NCI-H1048 (cell line): ENCODE results near the gene CD2BP2.
"Not testable (repeated sequence)": the region's sequence is repeated elsewhere in the genome, so short reads cannot be mapped to it uniquely, and the experiment has no call there.

ENCODE experiments used
- DNase-seq: peaks from one replicate; lab custom pipeline; 2025; lab: John Stamatoyannopoulos, UW

The CD2BP2 gene

GRCh38 chr16:30355144-30355953 lies at the start of gene CD2BP2:
Gene CD2BP2 (minus strand): TSS chr16:30355308. CDS start chr16:30354681, 627 bp downstream.
- peak; percentile 84 for DNase-seq

GRCh38 chr16:30401768-30402425 lies 46.8 kb upstream of the CD2BP2 start:
- DNase-seq, result no peak

DNA sequence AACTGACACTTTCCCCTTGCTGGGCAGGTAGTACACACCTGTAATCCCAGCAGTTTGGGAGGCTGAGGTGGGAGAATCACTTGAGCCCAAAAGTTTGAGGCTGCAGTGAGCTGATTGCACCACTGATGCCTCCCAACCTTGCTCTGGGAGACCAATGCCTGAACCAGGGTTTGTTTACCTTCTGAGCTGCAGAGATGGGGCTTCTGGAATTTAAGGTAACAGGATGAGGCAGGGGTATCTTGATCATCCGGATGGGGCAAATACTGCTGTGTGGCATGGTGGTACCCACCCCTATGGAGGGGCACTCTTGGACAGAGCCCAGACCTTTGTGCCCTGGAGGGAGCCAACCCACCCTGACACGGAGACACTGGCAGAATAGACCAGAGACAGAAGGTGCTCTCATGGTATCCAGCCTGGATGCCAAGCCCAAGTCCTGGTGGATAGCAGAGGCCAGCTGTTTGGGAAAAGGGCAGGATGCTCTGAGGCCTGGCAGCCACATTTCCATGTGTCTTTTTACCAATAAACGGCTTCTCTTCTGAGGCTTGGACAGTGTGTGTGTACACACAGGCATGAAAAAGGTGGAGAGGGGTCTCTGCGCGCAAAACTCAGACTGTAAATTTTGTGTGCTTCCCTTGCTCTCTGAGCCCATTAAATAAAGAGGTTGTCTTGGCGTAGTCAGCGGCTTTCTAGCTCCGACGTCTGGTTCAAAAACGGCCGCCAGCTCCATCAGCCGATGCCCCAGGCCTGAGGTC lies 44.5 kb upstream of the CD2BP2 start:
- no peak for DNase-seq

DNA sequence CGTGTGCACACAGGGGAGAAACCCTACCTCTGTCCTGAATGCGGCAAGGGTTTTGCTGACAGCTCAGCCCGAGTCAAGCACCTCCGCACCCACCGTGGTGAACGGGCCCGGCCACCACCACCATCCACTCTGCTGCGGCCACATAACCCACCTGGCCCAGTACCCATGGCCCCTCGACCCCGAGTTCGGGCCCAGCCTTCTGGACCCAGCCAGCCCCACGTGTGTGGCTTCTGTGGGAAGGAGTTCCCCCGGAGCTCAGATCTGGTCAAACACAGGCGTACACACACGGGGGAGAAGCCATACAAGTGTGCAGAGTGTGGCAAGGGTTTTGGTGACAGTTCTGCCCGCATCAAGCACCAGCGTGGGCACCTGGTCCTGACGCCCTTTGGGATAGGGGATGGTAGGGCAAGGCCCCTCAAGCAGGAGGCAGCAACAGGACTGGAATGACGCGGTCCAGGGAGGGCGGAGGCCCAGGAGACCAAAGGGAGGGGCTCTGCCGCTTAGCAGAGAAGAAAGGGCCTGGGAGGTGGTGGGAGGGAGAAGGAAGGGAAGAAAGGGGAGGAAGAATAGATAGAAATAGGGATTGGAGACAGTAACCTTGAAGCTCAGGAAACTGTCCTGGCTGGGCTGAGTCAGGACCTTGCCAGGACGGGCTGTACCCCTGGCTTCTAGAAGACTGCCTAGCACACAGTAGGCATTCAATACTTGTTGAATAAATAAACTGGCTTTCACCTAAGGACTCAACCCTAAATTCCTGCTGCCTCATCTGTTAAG lies 43.7 kb upstream of the CD2BP2 start:
- no peak for DNase-seq

GRCh38 chr16:30397776-30398660 lies 42.9 kb upstream of the CD2BP2 start:
- no peak for DNase-seq

DNA sequence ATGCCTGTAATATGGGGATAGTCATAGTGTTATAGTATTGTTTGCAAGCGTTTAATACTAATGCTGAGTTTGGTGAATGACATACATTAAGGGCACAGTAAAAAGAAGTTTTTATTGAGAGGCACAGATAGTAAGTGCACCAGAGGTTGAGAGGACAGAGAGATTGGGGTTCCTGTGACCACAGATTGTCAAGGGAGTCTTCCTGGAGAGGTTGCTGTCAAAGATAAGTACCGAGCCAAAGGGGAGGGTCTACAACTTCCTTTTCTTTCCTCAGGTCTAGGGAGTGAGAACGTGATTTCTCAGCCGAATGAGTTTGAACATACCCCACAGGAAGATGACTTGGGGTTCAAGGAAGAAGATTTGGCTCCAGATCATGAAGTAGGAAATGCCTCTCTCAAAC lies 41.9 kb upstream of the CD2BP2 start:
- DNase-seq, result no peak

DNA sequence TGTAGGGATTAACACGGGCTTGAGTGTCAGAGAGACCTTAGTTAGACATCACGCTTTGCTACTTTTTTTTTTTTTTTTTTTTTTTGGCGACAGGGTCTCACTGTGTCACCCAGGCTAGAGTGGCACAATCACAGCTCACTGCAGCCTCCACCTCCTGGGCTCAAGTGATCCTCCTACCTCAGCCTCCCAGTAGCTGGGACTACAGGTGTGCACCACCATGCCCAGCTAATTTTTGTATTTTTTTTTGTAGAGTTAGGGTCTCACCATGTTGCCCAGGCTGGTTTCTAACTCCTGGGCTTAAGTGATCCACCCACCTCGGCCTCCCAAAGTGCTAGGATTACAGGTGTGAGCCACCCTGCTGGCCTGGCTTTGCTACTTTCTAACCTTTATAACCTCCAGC lies 41.5 kb upstream of the CD2BP2 start:
- DNase-seq, result not testable (repeated sequence)

- DNase-seq, result peak; percentile 16
Measured at GRCh38 chr16:30395992-30396585, 41.0 kb upstream of the CD2BP2 start.

- peak; percentile 47 for DNase-seq
Measured at GRCh38 chr16:30395155-30395991, 40.3 kb upstream of the CD2BP2 start, which contains the start of gene ZNF48. Gene ZNF48 (plus strand): TSS chr16:30395420. CDS start chr16:30395795, 375 bp downstream.

GRCh38 chr16:30394592-30395154 lies 39.6 kb upstream of the CD2BP2 start:
- no peak for DNase-seq

GRCh38 chr16:30383521-30383920 lies 28.4 kb upstream of the CD2BP2 start:
- no peak for DNase-seq

DNA sequence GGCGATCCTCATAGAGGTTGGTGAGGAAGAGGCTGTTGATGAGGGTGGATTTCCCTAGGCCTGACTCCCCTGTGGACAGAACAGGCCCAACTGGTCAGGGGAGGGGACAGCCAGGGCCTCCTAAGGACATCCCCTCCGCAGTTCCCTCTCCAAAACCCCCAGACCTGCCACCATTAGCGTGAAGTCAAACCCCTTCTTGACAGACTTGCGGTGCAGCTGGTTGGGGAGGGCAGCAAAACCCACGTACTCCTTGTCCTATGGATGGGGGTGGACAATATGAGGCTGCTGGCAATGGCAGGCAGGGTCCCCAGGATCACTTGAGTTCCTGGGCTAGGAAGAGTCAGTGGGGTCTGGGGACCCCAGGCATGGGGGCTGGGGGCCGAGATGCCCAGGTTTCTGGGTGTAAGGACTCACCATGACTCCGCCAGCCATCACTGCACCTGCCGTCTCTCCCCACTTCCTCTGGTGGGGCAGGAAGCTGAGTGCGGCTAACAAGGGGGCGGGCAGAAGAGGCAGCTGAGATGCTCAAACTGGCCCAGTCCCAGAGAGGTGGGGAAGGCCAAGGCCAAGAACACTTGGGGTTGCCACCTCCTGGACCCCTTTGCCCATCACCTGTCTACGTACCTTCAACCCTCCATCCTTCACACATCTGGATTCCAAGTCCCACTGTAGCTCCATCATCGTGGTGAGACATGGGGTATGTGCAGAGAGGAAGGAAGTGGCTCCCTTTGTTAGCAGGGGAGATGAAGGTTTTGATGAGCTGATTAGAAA lies 27.2 kb upstream of the CD2BP2 start, which contains the start of gene SEPTIN1:
TSS of gene SEPTIN1 (minus strand) at position 451 of the 771 bp plus-strand sequence. CDS start at position 432, 19 bp downstream.
- DNase-seq, result no peak

GRCh38 chr16:30381291-30382041 lies 26.4 kb upstream of the CD2BP2 start:
- DNase-seq, result no peak

GRCh38 chr16:30380803-30381208 lies 25.7 kb upstream of the CD2BP2 start:
- DNase-seq, result no peak

GRCh38 chr16:30380072-30380802 lies 25.1 kb upstream of the CD2BP2 start:
- no peak for DNase-seq

GRCh38 chr16:30379158-30379783 lies 24.2 kb upstream of the CD2BP2 start:
- no peak for DNase-seq
